DOHH2 (cell line): Measurements from ENCODE around the gene CADPS2.

ENCODE experiments used
- CTCF ChIP-seq: fragments of 200-600 bp; sonication (generic); IDR thresholded peaks from one replicate; pipeline ENCODE4 v1.5.1; 2014; ENCODE audit warnings: antibody characterized with exemption, mild to moderate bottlenecking, low read depth, low read length; ENCODE audit not compliant: poor library complexity, severe bottlenecking
- EZH2phosphoT487 ChIP-seq: fragments of 200-600 bp; sonication (generic); IDR thresholded peaks from 2 replicates; pipeline ENCODE4 v1.6.1; 2017; ENCODE audit warnings: borderline replicate concordance, mild to moderate bottlenecking, antibody characterized with exemption, low read length, moderate library complexity, mixed read lengths

GRCh38 chr7:122300211-122300932 lies 585.9 kb downstream of the CADPS2 start:
- TF ChIP-seq CTCF = no peak
- no peak for TF ChIP-seq EZH2phosphoT487
